Measurements from ENCODE around the gene NAP1L4. TPM values are rescaled to one million over a fixed set of nuclear protein-coding genes. Genes with fewer than 3 reads are reported as not detected.

Gene NAP1L4
- polyA plus RNA-seq, 1 donor from 2014 or later = 199 TPM

DNA sequence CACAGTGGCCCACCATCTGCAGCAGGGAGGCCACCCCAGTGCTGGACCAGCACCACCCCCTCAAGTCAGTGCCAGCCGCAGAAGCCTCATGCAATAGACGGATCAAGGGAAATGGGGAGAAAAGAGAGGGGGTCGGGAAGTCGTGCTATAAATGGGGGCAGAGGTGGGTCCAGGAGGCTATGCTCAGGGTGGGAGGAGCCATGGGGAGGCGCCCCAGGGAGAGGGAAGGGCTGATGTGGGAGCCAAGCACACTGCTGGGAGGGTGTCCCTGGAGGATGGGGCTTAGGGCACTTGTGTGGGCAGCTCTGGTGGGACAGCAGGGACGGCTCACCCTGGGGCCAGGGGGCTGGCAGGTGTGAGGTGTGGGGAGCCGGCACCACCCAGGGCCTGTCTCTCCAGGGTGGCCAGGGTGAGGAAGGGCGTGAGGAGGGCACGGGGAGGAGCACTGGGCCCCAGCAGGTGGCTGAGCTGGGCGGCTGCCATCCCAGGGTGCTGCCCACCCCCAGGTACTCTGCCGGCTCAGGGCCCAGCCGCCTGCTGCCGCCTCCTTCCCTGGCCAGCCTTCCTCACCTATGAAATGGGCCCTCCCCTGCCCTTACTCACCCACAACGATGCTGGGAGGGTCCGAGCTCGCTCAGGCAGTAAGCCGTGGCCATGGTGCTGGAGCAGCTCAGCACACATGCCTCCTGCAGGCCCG, 80.9 kb downstream of the NAP1L4 start:
- Histone ChIP-seq H3K4me2 (ENCODE audit: low read length) (no peak overlapping the region), H3K36me3 (ENCODE audit: insufficient read depth, low read length) (no peaks in the 10 kb centered on the region), H3F3A (ENCODE audit: insufficient read depth, low read length, poor library complexity, severe bottlenecking) (no peaks in the 10 kb centered on the region), H3K4me3 (ENCODE audit: low read length) (no peak overlapping the region), H3K9me2 (ENCODE audit: insufficient read depth, low read length) (no peaks in the 10 kb centered on the region), H4K20me1 (ENCODE audit: insufficient read depth) (no peaks in the 10 kb centered on the region), H2AFZ (ENCODE audit: low read depth, low read length) (no peak overlapping the region), H3K27me3 (ENCODE audit: insufficient read depth, low read depth, low read length) (no peaks in the 10 kb centered on the region), H3K9me3 (ENCODE audit: low read length) (no peaks in the 10 kb centered on the region), H3K27ac (ENCODE audit: low read length) (no peak overlapping the region), H3K9ac (ENCODE audit: low read length) (no peak overlapping the region), H3K79me2 (replicated peaks; ENCODE audit: insufficient read depth, low read length) (no peaks in the 10 kb centered on the region)
- no peak for TF ChIP-seq EZH2 (IDR thresholded peaks at IDR 0.05; ENCODE audit: borderline replicate concordance, insufficient read depth, low read length, poor library complexity, severe bottlenecking)

DNA sequence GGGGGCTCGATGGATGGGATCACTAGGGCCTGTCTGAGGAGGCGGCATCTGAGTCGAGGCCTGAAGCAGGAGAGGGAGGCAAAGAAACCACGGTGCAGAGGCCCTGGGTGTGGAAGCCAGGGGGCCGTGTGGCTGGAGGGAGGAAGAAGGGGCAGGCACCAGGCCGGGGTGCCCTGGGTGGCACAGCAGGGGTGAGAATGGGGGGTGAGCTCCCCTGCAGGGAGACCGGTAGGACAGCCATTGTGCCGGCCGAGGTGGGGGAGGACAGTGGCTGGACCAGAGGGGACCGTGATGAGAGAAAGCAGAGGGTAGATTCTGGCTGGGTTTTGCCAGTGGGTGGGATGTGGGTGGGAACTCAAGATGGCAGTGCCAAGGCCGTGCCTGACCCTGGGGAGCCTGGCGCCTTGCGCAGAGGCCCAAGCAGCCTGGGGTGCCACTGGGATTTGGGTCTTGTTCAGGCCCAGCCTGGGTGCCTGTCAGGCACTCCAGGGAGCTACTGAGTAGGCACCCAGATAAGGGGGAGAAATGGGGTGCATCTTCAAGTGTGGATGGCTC, 81.7 kb downstream of the NAP1L4 start:
- Histone ChIP-seq H4K20me1 (ENCODE audit: insufficient read depth) (no peaks in the 10 kb centered on the region), H3K27me3 (ENCODE audit: insufficient read depth, low read depth, low read length) (no peaks in the 10 kb centered on the region)

DNA sequence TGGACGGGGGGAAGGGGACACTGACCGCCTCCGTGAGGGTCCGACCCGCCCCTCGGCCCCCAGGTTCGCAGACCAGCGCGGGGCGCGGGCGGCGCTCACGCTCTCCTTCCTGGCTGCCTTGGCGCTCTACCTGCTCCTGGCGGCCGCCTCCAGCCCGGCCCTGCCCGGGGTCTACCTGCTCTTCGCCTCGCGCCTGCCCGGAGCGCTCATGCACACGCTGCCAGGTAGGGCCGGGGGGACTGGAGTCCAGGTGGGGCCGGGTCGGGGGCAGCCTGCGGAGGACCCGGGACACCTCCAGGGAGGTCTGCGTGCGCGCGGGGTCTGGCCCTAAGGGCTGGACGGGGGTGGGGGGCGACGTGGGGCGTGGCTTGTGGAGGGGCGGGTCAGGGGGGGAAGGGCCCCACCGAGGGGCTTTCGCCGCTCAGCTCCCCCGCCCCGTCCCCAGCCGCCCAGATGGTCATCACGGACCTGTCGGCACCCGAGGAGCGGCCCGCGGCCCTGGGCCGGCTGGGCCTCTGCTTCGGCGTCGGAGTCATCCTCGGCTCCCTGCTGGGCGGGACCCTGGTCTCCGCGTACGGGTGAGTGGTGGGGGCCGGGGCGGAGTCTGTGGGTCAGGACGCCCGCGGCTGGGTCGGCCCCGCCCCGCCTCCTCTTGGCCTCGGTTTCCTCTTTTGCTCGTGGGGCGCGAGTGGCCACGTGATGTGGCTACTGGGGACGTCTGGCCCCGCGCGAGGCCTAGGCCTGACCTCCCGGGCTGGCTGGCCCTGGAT, 82.8 kb downstream of the NAP1L4 start:
- Histone ChIP-seq H3K36me3 (ENCODE audit: insufficient read depth, low read length) (no peaks in the 10 kb centered on the region), H3K4me2 (ENCODE audit: low read length) (no peak overlapping the region), H3K9me2 (ENCODE audit: insufficient read depth, low read length) (no peaks in the 10 kb centered on the region), H3K27me3 (ENCODE audit: insufficient read depth, low read depth, low read length) (no peaks in the 10 kb centered on the region), H3F3A (ENCODE audit: insufficient read depth, low read length, poor library complexity, severe bottlenecking) (no peaks in the 10 kb centered on the region), H4K20me1 (ENCODE audit: insufficient read depth) (no peaks in the 10 kb centered on the region), H2AFZ (ENCODE audit: low read depth, low read length) (no peak overlapping the region), H3K9me3 (ENCODE audit: low read length) (no peaks in the 10 kb centered on the region), H3K79me2 (replicated peaks; ENCODE audit: insufficient read depth, low read length) (no peaks in the 10 kb centered on the region), H3K27ac (ENCODE audit: low read length) (no peak overlapping the region), H3K9ac (ENCODE audit: low read length) (no peak overlapping the region), H3K4me3 (ENCODE audit: low read length) (no peak overlapping the region)
- TF ChIP-seq EZH2 (IDR thresholded peaks at IDR 0.05; ENCODE audit: borderline replicate concordance, insufficient read depth, low read length, poor library complexity, severe bottlenecking) (no peak), POLR2AphosphoS5 (IDR thresholded peaks at IDR 0.05) (no peak), TAF1 (IDR thresholded peaks at IDR 0.05; ENCODE audit: low read depth) (no peak), SMC3 (conservative IDR thresholded peaks at IDR 0.05; ENCODE audit: poor library complexity) (no peak), RAD21 (conservative IDR thresholded peaks at IDR 0.05) (no peak), MXI1 (conservative IDR thresholded peaks at IDR 0.05; ENCODE audit: poor library complexity, severe bottlenecking) (no peak), EP300 (conservative IDR thresholded peaks at IDR 0.05; ENCODE audit: poor library complexity, severe bottlenecking) (no peak)
- TF ChIP-seq, protein P1, sequence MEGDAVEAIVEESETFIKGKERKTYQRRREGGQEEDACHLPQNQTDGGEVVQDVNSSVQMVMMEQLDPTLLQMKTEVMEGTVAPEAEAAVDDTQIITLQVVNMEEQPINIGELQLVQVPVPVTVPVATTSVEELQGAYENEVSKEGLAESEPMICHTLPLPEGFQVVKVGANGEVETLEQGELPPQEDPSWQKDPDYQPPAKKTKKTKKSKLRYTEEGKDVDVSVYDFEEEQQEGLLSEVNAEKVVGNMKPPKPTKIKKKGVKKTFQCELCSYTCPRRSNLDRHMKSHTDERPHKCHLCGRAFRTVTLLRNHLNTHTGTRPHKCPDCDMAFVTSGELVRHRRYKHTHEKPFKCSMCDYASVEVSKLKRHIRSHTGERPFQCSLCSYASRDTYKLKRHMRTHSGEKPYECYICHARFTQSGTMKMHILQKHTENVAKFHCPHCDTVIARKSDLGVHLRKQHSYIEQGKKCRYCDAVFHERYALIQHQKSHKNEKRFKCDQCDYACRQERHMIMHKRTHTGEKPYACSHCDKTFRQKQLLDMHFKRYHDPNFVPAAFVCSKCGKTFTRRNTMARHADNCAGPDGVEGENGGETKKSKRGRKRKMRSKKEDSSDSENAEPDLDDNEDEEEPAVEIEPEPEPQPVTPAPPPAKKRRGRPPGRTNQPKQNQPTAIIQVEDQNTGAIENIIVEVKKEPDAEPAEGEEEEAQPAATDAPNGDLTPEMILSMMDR (IDR thresholded peaks at IDR 0.05; ENCODE audit: poor library complexity, severe bottlenecking) = no peak
- TF ChIP-seq, protein P2, sequence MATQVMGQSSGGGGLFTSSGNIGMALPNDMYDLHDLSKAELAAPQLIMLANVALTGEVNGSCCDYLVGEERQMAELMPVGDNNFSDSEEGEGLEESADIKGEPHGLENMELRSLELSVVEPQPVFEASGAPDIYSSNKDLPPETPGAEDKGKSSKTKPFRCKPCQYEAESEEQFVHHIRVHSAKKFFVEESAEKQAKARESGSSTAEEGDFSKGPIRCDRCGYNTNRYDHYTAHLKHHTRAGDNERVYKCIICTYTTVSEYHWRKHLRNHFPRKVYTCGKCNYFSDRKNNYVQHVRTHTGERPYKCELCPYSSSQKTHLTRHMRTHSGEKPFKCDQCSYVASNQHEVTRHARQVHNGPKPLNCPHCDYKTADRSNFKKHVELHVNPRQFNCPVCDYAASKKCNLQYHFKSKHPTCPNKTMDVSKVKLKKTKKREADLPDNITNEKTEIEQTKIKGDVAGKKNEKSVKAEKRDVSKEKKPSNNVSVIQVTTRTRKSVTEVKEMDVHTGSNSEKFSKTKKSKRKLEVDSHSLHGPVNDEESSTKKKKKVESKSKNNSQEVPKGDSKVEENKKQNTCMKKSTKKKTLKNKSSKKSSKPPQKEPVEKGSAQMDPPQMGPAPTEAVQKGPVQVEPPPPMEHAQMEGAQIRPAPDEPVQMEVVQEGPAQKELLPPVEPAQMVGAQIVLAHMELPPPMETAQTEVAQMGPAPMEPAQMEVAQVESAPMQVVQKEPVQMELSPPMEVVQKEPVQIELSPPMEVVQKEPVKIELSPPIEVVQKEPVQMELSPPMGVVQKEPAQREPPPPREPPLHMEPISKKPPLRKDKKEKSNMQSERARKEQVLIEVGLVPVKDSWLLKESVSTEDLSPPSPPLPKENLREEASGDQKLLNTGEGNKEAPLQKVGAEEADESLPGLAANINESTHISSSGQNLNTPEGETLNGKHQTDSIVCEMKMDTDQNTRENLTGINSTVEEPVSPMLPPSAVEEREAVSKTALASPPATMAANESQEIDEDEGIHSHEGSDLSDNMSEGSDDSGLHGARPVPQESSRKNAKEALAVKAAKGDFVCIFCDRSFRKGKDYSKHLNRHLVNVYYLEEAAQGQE (IDR thresholded peaks at IDR 0.05; ENCODE audit: borderline replicate concordance) = no peak

More for the DNA sequence above, 81.7 kb downstream of the NAP1L4 start:
- Histone ChIP-seq H3K4me2 (ENCODE audit: low read length) (no peak overlapping the region), H3K9me3 (ENCODE audit: low read length) (no peaks in the 10 kb centered on the region), H2AFZ (ENCODE audit: low read depth, low read length) (no peak overlapping the region), H3K36me3 (ENCODE audit: insufficient read depth, low read length) (no peaks in the 10 kb centered on the region), H3K9me2 (ENCODE audit: insufficient read depth, low read length) (no peaks in the 10 kb centered on the region), H3K27ac (ENCODE audit: low read length) (no peak overlapping the region), H3K4me3 (ENCODE audit: low read length) (no peak overlapping the region), H3F3A (ENCODE audit: insufficient read depth, low read length, poor library complexity, severe bottlenecking) (no peaks in the 10 kb centered on the region), H3K9ac (ENCODE audit: low read length) (no peak overlapping the region), H3K79me2 (replicated peaks; ENCODE audit: insufficient read depth, low read length) (no peaks in the 10 kb centered on the region)
- TF ChIP-seq SMC3 (conservative IDR thresholded peaks at IDR 0.05; ENCODE audit: poor library complexity) (no peak), POLR2AphosphoS5 (IDR thresholded peaks at IDR 0.05) (no peak), EZH2 (IDR thresholded peaks at IDR 0.05; ENCODE audit: borderline replicate concordance, insufficient read depth, low read length, poor library complexity, severe bottlenecking) (no peak), TAF1 (IDR thresholded peaks at IDR 0.05; ENCODE audit: low read depth) (no peak)
- TF ChIP-seq, protein P1 (IDR thresholded peaks at IDR 0.05; ENCODE audit: poor library complexity, severe bottlenecking) = no peak

Data from neural cell (in vitro differentiated cells).